ENCODE measurements around the gene CACNG1. TPM values are rescaled to one million over a fixed set of nuclear protein-coding genes. Genes with fewer than 3 reads are reported as not detected.

The CACNG1 gene
- total RNA-seq, 2 experiments from 2014 or later, result not detected

DNA sequence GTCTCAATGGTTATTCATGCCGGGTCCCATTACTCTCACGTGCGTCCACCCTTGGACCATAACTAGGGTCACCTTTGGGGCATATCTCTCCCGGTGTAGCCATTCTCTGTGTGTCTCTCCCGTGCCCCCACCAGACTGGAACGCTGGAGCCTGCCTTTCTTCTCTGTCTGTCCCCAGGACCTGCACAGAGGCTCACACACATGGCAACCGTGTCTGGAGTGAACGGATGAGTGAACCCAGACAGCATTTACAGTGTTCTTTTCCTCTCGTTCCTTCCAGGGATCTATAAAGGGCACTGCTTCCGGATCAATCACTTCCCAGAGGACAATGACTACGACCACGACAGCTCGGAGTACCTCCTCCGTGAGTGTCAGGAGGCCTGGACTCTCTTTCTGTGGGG is 26.4 kb upstream of the CACNG1 start:
- CTCF ChIA-PET, result no interaction called here

DNA sequence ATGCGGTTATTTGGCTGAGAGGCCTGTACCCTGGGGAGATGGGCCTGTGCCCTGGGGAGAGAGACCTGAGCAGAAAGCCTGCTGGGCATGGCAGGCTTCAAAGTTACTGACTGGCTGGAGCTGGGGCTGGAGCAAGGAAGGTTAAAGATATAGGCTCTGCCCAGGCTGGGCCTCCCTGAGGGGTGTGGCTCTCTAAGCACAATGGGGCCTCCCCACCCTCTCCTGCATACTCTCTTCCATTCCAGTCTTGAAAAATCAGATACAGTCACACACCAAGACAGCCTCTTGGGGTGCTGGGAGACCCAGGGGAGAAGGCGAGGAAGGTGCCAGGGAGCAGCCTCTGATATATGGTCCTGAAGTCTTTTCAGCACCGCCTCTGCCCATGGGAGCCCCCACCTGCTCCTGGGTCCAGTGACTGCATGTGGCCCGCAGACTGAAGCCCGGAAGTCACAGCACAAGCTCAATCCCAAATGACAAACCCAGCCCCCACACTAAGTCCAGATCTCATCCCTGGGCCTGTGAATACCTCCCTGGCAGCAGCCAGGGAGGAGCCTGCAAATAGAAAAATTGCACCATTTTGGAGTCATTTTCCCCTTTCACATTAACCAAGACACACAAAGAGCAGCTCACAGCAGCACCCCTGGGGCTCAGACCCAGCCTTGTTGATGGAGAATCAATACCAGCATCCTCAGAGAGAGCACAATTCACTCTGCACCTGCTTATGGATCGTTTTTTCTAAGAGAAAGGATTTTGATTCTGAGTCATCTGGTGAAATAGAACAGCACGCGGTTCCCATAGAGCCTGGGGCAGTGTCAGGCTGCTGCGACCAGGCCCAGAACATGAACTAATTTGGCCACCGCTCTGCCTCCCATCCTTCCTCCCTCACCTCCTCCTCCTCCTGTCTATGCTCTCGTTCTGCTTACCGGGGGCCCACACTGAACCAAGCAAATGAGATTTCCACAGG is 25.6 kb upstream of the CACNG1 start:
- ChIA-PET CTCF (no interaction called here), POLR2A (no interaction called here)
- Mint-ChIP-seq H3K4me1 (ENCODE audit: low read depth) (no peaks in the 10 kb centered on the region), H3K9me3 (no peaks in the 10 kb centered on the region), H3K36me3 (no peaks in the 10 kb centered on the region), H3K27ac (no peak overlapping the region), H3K4me3 (no peak overlapping the region), H3K27me3 (peaks cover 9% of the 10 kb centered on the region)
- no peak for DNase-seq
- intact Hi-C loops (cut with micrococcal nuclease), result no loop called here

More for the DNA sequence above, 26.4 kb upstream of the CACNG1 start:
- Mint-ChIP-seq H3K4me1 (ENCODE audit: low read depth) (no peaks in the 10 kb centered on the region), H3K4me3 (no peak overlapping the region), H3K9me3 (no peaks in the 10 kb centered on the region), H3K27ac (no peak overlapping the region), H3K36me3 (no peaks in the 10 kb centered on the region), H3K27me3 (peaks cover 9% of the 10 kb centered on the region)
- POLR2A ChIA-PET, result no interaction called here
- intact Hi-C loops (cut with micrococcal nuclease), result no loop called here
- no peak for DNase-seq

GRCh38 chr17:67019809-67020208 is 24.5 kb upstream of the CACNG1 start:
- Mint-ChIP-seq H3K9me3 (no peaks in the 10 kb centered on the region), H3K4me3 (no peak overlapping the region), H3K4me1 (ENCODE audit: low read depth) (no peaks in the 10 kb centered on the region), H3K36me3 (no peaks in the 10 kb centered on the region), H3K27me3 (peaks cover 6% of the 10 kb centered on the region), H3K27ac (no peak overlapping the region)
- DNase-seq, result no peak
- intact Hi-C loops (cut with micrococcal nuclease), result no loop called here
- POLR2A ChIA-PET, result no interaction called here
- CTCF ChIA-PET, result no interaction called here

DNA sequence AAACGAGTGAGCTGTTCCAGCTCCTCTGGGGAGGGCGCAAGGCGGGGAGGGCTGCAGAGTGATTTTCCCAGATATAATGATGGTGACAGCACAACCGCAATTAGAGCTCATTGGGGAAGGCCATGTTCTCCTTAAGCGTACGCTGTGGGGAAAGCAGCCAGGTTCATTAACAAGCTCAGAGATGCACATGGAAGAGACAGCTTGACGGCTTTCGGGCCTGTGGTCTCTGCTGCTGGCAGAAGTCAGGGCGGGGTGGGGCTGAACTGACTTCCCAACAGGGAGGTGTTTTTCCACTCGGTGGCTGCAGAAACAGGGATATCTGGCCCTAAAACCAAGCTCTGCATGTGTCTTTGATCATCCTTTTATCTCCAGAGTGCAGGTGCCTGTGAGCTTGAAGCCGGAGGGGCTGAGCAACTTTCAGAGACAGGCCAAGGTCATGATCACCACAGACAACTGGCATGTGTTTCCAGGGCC is 24.0 kb upstream of the CACNG1 start:
- Mint-ChIP-seq H3K27ac (no peak overlapping the region), H3K4me3 (no peak overlapping the region), H3K27me3 (peaks cover 4% of the 10 kb centered on the region), H3K4me1 (ENCODE audit: low read depth) (no peaks in the 10 kb centered on the region), H3K36me3 (no peaks in the 10 kb centered on the region), H3K9me3 (no peaks in the 10 kb centered on the region)
- ChIA-PET POLR2A (no interaction called here), CTCF (no interaction called here)
- intact Hi-C loops (cut with micrococcal nuclease), result no loop called here
- DNase-seq, result no peak

DNA sequence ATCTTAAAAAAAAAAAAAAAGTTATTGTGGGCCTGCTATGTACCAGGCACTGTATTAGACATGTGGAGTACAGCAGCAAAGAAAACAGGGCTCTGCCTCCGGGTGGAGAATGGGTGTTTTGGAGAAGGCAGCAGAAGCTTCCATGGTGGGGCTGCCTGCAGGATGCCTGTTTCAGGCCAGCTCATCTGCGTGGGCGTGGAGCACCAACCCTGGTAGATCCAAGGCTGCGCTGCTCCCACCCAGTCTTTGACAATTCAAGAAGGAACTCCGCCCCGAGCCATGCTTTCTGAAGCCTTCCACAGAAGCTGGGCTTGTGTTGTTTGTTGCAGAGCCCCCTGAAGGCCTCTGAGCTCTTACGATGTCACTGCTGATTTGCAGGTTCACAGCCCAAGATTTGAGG is 23.2 kb upstream of the CACNG1 start:
- no peaks in the 10 kb centered on the region for H3K9me3 Mint-ChIP-seq
- ChIA-PET POLR2A (no interaction called here), CTCF (no interaction called here)
- H3K4me3 Mint-ChIP-seq, result no peak overlapping the region
- H3K4me1 Mint-ChIP-seq (ENCODE audit: low read depth), result no peaks in the 10 kb centered on the region
- peaks cover 3% of the 10 kb centered on the region for H3K27me3 Mint-ChIP-seq
- no peak overlapping the region for H3K27ac Mint-ChIP-seq
- DNase-seq, result no peak
- no peaks in the 10 kb centered on the region for H3K36me3 Mint-ChIP-seq
- intact Hi-C loops (cut with micrococcal nuclease), result no loop called here

- Mint-ChIP-seq H3K4me3 (no peak overlapping the region), H3K36me3 (no peaks in the 10 kb centered on the region), H3K9me3 (no peaks in the 10 kb centered on the region), H3K27me3 (peaks cover 3% of the 10 kb centered on the region), H3K27ac (no peak overlapping the region), H3K4me1 (ENCODE audit: low read depth) (no peaks in the 10 kb centered on the region)
- ChIA-PET POLR2A (no interaction called here), CTCF (no interaction called here)
- intact Hi-C loops (cut with micrococcal nuclease), result no loop called here
- DNase-seq, result no peak
Observed at GRCh38 chr17:67021743-67022450, 22.5 kb upstream of the CACNG1 start.

DNA sequence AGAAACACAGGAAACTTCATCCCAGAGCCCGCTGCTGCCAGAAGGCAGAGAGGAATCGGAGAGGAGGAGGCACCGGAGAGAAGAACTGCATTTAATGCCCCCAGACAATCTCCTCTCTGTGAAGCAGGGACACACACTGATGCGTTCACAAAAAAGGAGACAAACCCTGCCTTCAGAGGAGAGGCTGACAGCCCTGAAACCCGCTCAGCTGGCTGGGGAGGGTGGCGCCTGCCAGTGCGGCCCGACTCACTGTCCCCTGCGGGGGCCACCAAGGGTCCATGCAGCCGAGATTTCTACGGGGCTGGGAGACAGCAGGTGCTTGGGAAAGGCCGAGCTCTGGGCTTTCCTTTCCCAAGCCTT is 21.9 kb upstream of the CACNG1 start:
- ChIA-PET POLR2A (no interaction called here), CTCF (no interaction called here)
- H3K27ac Mint-ChIP-seq, result no peak overlapping the region
- intact Hi-C loops (cut with micrococcal nuclease), result no loop called here
- H3K36me3 Mint-ChIP-seq, result no peaks in the 10 kb centered on the region
- no peak for DNase-seq
- no peaks in the 10 kb centered on the region for H3K4me1 Mint-ChIP-seq (ENCODE audit: low read depth)
- no peak overlapping the region for H3K4me3 Mint-ChIP-seq
- H3K9me3 Mint-ChIP-seq, result no peaks in the 10 kb centered on the region
- peaks cover 3% of the 10 kb centered on the region for H3K27me3 Mint-ChIP-seq

DNA sequence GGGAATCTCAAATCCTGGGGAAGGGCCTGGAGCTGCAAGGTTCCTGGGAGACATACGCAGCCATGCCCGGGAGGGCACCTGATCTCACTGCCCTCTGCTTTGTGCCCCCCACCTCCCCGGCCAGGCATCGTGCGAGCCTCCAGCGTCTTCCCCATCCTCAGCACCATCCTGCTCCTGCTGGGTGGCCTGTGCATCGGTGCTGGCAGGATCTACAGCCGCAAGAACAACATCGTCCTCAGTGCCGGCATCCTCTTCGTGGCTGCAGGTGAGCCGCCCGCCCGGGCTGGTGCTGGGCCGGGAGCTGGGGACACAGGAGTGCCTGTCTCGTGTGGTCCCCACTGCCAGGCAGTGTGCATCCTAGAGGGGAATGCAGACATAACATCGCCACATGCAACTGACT is 19.6 kb upstream of the CACNG1 start:
- intact Hi-C loops (cut with micrococcal nuclease), result no loop called here
- ChIA-PET CTCF (no interaction called here), POLR2A (no interaction called here)
- Mint-ChIP-seq H3K9me3 (no peaks in the 10 kb centered on the region), H3K27ac (no peak overlapping the region), H3K4me1 (ENCODE audit: low read depth) (no peaks in the 10 kb centered on the region), H3K36me3 (no peaks in the 10 kb centered on the region), H3K27me3 (peaks cover 3% of the 10 kb centered on the region), H3K4me3 (no peak overlapping the region)
- DNase-seq, result no peak

DNA sequence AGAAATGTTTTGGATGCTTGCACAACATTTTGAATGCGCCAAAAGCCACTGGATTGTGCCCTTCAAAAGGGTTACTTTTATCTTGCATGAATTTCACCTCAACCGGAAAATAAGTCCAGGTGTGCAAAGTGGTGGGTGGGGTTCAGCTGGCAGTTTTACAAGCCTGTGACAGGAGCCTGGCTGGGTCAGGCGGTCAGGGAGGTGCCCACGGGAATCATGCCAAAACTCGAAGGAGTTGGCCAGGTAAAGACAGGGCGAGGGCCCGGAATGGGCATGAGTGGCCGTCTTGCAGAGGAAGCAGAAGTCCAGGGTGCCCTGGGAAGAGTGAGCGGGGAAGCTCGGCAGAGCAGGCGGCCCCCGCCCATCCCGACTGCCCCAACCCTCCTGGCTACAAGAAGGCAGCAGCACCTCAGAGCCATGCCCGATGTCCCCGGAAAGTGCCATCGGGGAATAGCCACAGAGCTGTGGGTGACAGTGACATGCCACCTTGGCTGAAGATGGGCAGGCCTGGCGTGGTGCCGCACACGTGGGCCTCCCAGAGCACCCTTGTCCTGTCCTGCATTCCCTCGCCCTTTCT is 19.1 kb upstream of the CACNG1 start:
- Mint-ChIP-seq H3K9me3 (no peaks in the 10 kb centered on the region), H3K27ac (no peak overlapping the region), H3K36me3 (no peaks in the 10 kb centered on the region), H3K27me3 (peaks cover 3% of the 10 kb centered on the region), H3K4me3 (no peak overlapping the region), H3K4me1 (ENCODE audit: low read depth) (no peaks in the 10 kb centered on the region)
- intact Hi-C loops (cut with micrococcal nuclease), result no loop called here
- ChIA-PET POLR2A (interaction anchor here (0.6 kb wide), 1 partner anchor 27 kb away, joined by 3 read pairs; no protein-coding TSS in a partner anchor), CTCF (no interaction called here)
- no peak for DNase-seq

GRCh38 chr17:67026341-67026740 is 18.0 kb upstream of the CACNG1 start:
- intact Hi-C loops (cut with micrococcal nuclease), result no loop called here
- no peak overlapping the region for H3K4me3 Mint-ChIP-seq
- POLR2A ChIA-PET, result no interaction called here

GRCh38 chr17:67027031-67027628 is 17.2 kb upstream of the CACNG1 start:
- intact Hi-C loops (cut with micrococcal nuclease), result no loop called here
- Mint-ChIP-seq H3K4me1 (ENCODE audit: low read depth) (no peaks in the 10 kb centered on the region), H3K9me3 (no peaks in the 10 kb centered on the region), H3K27ac (no peak overlapping the region), H3K27me3 (peaks cover 3% of the 10 kb centered on the region), H3K36me3 (no peaks in the 10 kb centered on the region), H3K4me3 (no peak overlapping the region)
- no peak for DNase-seq
- POLR2A ChIA-PET, result no interaction called here
- CTCF ChIA-PET, result no interaction called here

More at GRCh38 chr17:67026341-67026740, 18.0 kb upstream of the CACNG1 start:
- H3K27ac Mint-ChIP-seq, result no peak overlapping the region
- no peaks in the 10 kb centered on the region for H3K9me3 Mint-ChIP-seq
- CTCF ChIA-PET, result no interaction called here
- DNase-seq, result no peak
- no peaks in the 10 kb centered on the region for H3K4me1 Mint-ChIP-seq (ENCODE audit: low read depth)
- H3K27me3 Mint-ChIP-seq, result peaks cover 3% of the 10 kb centered on the region
- H3K36me3 Mint-ChIP-seq, result no peaks in the 10 kb centered on the region

DNA sequence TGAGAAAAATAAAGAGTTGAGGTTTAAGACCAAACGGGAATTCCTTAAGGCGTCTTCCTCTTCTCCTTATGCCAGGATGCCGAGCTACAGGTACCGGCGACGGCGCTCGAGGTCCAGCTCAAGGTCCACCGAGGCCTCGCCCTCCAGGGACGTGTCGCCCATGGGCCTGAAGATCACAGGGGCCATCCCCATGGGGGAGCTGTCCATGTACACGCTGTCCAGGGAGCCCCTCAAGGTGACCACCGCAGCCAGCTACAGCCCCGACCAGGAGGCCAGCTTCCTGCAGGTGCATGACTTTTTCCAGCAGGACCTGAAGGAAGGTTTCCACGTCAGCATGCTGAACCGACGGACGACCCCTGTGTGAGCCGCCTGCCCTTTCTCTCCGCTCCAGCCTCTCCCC is 13.7 kb upstream of the CACNG1 start:
- Mint-ChIP-seq H3K9me3 (no peaks in the 10 kb centered on the region), H3K36me3 (no peaks in the 10 kb centered on the region), H3K4me3 (no peak overlapping the region), H3K4me1 (ENCODE audit: low read depth) (peaks cover 5% of the 10 kb centered on the region), H3K27ac (no peak overlapping the region), H3K27me3 (no peaks in the 10 kb centered on the region)
- no peak for DNase-seq
- POLR2A ChIA-PET, result no interaction called here
- CTCF ChIA-PET, result no interaction called here
- intact Hi-C loops (cut with micrococcal nuclease), result no loop called here
